Putamen (tissue), 1 donor: ENCODE data around the gene MRPL2.
"Not testable (repeated sequence)": the region's sequence is repeated elsewhere in the genome, so short reads cannot be mapped to it uniquely, and the experiment has no call there.

Source experiments
- DNase-seq: peaks from one replicate; pipeline ENCODE4 v3.0.0-alpha.2; 2016; ENCODE audit warnings: low spot score

Gene MRPL2

DNA sequence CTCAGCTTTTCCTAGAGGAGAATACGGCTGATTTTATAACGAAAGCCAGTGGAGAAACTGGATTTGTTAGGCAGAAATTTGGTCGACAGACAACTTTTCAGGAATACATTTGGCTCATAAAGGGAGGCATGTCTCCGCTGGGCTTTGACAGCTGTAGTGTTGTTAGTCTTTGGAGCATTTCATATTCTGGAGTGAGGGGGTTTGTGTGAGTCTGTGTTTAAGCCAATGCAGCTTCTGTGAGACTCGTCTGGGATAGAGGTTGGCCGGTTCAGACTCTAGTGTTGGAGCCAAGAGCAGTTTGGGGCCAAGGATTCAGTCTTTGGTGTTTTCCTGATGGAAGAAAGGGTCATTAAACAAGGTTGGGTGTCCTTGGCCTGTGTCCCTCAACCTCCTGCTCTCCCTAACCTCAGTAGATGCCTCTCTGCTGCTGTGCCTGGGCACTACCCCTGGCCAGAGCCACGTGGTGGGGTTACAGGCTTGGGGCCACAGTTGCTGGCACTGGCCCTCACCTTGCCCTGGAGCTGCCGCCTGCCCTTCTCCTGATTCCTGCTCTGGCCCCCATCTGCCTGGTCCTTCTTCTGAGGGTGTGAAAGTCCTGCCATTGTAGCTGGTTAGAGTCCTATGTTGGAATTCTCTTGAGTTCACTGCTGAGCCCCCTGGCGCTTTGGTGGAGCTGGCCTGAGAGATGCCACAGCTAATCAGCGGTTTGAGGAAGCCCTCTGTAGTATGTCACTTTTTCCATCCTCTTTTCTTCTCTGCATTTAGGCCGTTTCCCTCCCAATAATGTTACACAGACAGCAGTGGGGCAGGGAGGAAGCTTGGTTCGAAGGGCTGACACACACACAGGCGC is 23.8 kb upstream of the MRPL2 start:
- no peak for DNase-seq

DNA sequence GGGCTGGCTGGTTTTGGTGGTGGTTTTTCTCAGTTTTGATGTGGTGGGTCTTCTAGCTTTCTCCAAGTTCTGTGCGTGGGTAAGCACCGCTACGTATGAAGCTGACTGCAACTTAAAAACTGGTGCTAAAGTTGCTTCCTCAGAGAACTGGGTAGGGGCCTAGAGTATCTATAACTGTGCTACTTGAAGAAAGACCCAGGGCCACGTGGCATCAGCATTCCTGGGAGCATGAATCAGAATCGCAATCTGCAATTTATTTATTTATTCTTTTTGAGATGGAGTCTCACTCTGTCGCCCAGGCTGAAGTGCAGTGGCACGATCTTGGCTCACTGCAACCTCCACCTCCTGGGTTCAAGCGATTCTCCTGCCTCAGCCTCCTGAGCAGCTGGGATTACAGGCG is 22.7 kb upstream of the MRPL2 start:
- not testable (repeated sequence) for DNase-seq

DNA sequence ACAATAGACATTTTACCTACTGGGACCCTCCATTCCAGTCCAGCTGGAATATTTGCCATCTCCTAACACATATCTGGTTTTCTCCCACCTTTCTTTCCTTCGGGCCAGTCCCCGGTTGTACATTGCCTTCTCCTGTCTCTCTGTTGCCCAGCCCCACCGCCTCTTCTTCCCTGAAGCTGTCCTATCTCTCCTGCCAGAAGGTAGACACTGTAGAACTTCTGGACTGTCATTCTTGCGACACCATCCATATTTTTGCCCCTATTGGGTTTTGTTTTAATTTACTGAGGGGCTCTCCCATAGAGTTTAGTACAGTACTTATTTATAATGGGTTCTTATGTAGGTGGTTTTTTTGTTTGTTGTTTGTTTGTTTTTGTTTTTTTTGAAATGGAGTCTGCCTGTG is 21.8 kb upstream of the MRPL2 start:
- DNase-seq, result no peak

DNA sequence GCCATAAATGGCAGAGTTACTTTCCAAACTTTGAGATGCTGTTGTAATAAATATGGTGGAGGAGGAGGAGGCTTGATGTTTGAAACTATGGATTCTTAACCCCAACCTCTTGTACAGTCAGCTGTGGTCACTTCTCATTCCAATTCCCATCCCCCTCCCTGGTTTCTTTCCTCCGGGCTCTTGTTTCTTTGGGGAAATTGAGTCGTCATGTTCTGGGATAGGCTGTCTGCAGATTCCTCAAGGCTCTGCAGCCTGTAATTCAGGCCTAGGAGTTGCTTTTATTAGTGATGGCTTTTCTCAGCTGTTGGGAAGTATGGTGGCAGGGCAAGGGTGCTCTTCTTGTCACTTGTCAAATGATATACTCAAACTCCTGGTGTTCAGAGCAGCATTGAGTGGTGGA is 19.5 kb upstream of the MRPL2 start:
- DNase-seq, result no peak

GRCh38 chr6:43077981-43078511 is 18.8 kb upstream of the MRPL2 start:
- no peak for DNase-seq

- no peak for DNase-seq
These were observed 18.1 kb upstream of the MRPL2 start for GRCh38 chr6:43077333-43077809.

DNA sequence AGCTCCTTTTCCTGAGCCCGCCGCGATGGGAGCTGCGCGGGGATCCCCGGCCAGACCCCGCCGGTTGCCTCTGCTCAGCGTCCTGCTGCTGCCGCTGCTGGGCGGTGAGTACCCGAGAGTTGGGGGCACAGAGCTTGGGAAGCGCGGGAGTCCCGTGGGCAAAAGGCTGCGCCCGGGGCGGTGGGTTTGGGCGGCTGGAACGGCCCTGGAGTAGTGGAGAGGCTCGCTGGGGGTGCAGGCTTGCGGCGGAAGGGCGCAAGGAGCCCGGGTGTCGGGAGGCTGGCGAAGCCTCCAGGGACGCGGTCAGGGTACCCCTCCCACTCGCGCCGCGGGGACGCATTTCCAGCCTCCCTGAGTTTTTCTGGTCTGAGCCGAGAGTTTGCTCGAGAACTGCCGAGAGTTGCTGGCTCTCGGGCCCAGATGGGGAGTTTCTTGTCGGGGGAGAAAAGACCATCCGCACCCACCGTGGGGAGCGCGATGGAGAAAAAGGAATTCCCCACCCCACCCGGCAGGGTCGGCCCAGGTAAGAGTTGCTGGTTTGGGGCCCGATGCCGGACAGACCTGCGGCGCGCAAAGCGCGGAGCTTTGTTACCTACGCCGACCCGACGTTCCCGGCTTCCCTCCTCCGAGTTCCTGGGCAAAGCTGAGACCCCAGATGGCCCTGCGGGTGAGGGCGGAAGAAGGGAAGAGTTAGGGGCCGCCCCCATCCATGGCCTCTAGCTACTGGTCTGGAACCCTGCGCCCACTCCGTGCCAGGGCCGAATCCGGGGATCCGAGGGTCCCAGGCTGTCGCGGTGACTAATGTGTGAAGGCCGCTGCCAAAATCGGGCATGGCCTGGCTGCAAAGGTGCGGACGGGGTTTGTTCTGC is 17.5 kb upstream of the MRPL2 start:
- DNase-seq, result no peak

DNA sequence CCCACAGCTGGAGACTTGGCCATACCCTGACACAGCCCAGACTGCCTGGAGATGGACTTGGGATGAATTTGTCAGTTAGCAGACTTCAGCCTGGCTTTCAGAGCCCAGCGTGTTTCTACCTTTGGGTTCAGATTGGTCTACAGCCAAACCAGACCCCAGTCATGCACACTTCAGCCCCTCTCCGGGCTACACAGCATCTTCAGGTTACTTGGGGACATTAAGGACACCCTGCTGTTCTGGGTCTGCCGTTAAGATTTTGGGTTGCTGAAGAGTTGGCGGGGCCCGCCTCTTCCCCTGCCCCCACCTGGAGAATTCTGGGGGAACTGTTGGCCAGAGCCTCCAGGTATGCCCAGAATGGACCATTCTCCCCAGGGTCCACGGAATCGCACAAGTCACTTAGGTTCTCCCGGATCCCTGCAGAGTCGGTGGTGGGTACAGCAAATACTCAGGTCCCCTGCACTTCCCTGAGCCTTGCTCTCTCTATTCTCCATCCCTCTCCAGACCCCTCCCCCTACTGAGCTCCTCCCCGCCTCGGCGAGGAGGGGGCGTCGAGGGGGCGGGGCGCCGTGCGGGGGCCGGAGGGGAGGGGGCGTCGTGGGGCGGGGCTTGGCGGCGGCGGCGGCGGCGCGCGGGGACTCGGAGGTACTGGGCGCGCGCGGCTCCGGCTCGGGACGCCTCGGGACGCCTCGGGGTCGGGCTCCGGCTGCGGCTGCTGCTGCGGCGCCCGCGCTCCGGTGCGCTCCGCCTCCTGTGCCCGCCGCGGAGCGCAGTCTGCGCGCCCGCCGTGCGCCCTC is 16.6 kb upstream of the MRPL2 start, which contains the start of gene PTK7:
Gene PTK7, plus strand, starts transcription at position 645 of the 794 bp plus-strand sequence. CDS start 175 bp downstream, outside the sequence.
- no peak for DNase-seq

DNA sequence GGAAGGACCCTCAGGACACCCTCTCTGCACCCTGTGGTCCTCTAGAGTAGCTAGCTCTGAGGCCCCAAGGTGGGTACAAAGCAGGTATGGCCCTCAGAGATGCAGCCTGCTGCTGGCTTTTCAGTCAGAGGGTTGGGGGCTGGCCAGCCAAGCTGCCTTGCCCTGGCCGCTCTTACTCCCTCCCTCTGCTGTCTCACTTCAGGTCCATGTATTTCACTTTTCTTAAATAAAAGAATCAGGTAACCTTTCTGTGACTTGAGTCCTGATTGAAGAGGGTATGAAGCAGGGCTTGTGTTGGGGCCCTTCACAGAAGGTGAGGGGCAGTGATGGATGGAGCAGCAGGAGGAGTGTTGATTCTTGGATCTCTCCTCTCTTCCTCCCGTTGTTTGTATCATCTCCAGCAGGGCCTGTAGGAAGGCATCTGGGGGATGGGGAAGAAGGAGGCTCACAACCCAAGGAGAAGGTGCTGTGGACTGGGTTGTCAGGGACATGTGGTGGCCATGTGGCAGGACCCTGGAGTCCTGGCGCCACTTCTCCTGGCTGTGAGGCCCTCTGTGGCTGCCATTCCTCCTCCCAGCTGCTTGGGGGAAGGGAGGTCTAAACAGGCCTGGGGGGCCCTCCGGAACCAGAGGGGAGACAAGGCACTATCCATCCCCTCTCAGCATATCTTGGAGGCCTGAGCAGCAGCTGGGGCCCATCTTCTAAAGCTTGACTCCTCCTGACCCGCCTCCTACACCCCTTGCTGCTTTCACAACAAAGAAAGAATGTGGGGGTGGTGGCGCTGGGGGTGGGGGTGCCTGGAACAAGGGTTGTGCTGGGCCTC is 15.8 kb upstream of the MRPL2 start:
- DNase-seq, result no peak

DNA sequence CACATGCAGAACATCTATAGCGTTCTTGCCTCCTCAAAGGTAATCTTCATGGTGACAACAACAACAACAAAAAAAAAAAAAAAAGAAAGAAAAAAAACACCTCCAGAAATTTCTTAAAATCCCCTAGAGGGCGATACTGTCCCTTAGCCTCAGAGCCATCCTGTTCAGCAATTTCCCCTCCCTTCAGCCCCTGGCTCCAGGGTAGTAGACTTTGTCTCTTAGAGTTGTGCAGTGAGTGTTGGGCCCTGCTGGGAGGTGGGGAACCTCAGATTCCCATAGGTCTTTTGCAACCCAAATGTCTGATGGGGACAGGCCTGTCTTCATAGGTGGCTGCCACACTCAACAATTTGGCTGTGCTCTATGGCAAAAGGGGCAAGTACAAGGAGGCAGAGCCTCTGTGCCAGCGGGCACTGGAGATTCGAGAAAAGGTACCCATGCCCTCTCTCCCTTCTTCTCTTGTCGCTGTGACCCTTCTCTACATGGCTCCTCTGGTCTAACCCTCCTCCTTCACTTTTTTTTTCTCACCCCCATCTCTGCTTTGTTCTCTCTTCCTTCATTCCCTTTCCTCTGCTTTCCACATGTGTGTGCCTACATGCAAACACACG is 10.9 kb upstream of the MRPL2 start:
- DNase-seq, result no peak

DNA sequence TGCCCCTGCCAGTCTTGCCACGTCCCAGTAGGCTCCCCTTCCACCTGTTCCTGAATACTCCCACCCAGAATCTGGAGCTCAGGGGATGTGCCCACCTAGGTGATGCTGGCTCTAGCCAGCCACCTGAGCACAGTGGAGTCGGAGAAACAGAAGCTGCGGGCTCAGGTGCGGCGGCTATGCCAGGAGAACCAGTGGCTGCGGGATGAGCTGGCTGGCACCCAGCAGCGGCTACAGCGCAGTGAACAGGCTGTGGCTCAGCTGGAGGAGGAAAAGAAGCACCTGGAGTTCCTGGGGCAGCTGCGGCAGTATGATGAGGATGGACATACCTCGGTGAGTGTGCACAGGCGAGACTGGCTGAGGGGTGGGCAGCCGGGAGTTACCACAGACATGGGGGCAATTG is 3.6 kb upstream of the MRPL2 start:
- no peak for DNase-seq

DNA sequence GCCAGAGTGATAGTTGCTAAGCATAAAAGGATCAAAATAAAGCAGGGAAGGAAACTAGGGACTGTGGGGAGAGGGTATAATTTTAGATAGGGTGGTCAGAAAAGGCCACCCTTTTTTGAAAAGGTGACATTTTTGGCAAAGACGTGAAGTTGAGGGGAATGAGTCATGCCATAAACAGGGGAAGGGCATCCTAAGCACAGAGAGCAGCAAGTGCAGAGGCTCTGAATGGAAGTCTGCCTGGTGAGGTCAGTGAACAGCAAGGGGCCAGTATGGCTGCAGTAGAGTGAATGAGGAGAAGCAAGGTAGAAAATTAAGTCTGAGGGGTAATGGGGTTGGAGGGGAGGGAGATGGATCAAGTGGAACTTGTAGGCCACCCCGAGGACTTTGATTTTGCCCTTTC is 2.6 kb upstream of the MRPL2 start:
- no peak for DNase-seq

- DNase-seq, result no peak
These were observed 1.8 kb upstream of the MRPL2 start for GRCh38 chr6:43060755-43061633.

GRCh38 chr6:43060034-43060754 is 960 bp upstream of the MRPL2 start:
- no peak for DNase-seq

- no peak for DNase-seq
These were observed 703 bp downstream of the MRPL2 start for GRCh38 chr6:43058531-43058930.

- no peak for DNase-seq
These were observed 3.3 kb downstream of the MRPL2 start for GRCh38 chr6:43055966-43056365.

GRCh38 chr6:43054206-43054943 is 4.9 kb downstream of the MRPL2 start:
- no peak for DNase-seq
